OCI-LY1 (cell line): ENCODE measurements around the gene ST3GAL3.

ENCODE experiments used
- CTCF ChIP-seq: fragments of 200-600 bp; sonication (generic), shearing (Covaris generic); IDR thresholded peaks from 2 replicates; pipeline ENCODE4 v1.5.1; 2017; ENCODE audit warnings: mild to moderate bottlenecking, antibody characterized with exemption, low read length, moderate library complexity, mixed read lengths
- EZH2 ChIP-seq: fragments of 200-600 bp; sonication (generic), shearing (Covaris generic); IDR thresholded peaks from 2 replicates; pipeline ENCODE4 v1.8.0; 2017; ENCODE audit warnings: borderline replicate concordance, mixed run types, mild to moderate bottlenecking, antibody characterized with exemption, low read length, moderate library complexity, mixed read lengths

DNA sequence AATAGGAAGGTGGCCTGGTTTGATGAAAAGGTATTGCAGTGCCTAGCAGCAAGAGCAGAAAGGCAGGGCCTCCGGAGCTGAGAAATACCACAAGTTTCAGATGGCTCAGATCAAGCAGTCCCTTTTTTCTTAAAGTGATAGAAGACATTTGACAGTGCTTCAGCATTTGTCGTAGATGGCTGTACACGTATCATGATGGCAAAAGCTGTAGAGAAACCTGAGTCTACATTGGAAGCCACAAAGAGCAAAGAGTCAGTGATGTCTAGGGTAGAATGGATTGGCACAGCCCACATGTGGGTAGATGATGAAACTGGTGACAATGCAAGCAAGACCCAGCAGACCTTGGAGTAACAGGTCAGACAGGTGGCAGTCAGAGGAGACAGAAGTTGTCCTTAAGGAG, 124.9 kb downstream of the ST3GAL3 start:
- TF ChIP-seq CTCF = no peak
- TF ChIP-seq EZH2 = no peak
